ENCODE data around the gene WFIKKN1.

- TF ChIP-seq CTCF (IDR thresholded peaks at IDR 0.05; ENCODE audit: insufficient read depth, low read depth, low read length) (no peak), EZH2 (IDR thresholded peaks at IDR 0.05; ENCODE audit: insufficient read depth, low read length) (no peak)
Measured at GRCh38 chr16:677316-678190, 46.8 kb downstream of the WFIKKN1 start.
